Stimulated activated CD4-positive, alpha-beta T cell treated with anti-CD3 and anti-CD28 coated beads, Interleukin-12 subunit alpha, Interleukin-12 subunit beta, amount 100 ng/mL, for 48 hours (primary cell): ENCODE data around the gene ZNF438.

ENCODE experiments used
- DNase-seq, 3 donors: peaks; one replicate each; pipeline ENCODE4 v3.0.0-alpha.2; 2020; ENCODE audit warnings: low read depth in 2 of 3, low spot score in 1 of 3

ZNF438 gene

DNA sequence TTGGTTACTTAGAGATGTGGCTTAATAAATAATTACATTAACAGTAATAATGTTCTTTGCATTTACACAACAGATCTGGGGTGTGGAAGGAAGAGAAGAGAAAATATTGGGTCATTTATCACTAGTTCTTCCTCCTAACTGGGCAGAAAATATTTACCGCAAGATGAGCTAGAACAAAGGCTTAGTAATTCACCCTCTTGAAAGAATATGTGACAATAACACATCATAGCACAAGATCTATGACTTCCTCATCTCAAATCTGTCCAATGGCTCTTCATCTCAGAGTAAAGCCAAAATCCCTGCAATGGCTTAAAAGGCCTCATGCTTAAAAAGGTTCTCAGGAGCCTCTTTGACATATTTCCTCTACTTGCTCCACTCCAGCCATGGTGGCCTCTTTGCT, 178.6 kb downstream of the ZNF438 start:
- no peak for DNase-seq

DNA sequence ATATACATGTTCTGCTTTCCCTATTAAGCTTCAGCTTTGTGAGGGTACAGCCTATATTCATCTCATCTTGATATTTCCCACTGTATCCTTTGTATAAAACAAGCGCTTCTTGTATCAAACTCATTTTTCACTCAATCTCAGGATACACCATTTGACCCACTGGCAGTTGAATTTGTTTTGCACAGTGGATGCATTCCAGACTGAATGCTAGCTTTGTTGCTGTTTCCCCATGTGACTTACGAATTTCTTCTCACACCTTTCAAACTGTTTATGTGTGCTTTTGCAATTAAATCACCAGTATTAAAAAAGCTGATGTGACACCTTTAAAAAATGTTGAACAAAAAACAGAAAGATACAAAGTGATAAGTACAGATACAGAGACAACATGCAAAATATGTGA, 180.9 kb downstream of the ZNF438 start:
- no peak for DNase-seq

- no peak for DNase-seq
These were observed 182.2 kb downstream of the ZNF438 start for GRCh38 chr10:30849231-30850035.

DNA sequence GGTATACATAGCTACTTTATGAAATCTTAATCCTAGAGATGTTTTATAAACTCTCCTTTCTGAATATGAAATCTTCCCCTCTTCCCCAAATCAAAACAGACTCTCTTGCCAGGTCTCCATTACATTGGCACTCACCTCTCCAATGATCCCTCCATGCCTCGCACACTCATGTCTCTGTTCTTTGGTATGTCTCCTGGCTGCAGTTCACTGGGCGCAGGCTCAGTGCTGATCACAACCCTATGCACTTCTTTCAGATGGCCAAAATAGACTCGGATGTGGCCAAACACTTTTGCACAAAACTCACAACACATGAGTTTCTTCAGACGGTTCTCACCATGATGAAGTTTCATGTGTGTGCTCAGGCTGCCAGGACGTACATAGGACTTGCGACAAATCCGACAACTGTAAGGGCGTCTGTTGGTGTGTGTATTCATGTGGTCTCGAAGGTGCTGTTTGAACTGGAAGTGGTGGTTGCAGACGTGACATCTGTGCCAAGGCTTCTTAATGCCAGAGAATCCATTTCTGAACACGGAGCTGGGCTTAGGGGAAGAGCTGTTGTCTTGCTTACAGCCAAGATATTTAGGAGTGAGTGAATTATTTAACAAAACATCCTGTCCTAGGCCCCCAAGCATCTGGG, 183.2 kb downstream of the ZNF438 start:
- no peak for DNase-seq

GRCh38 chr10:30847642-30848041, 184.0 kb downstream of the ZNF438 start:
- no peak for DNase-seq

GRCh38 chr10:30847199-30847598, 184.5 kb downstream of the ZNF438 start:
- DNase-seq, result no peak

GRCh38 chr10:30846710-30847109, 185.0 kb downstream of the ZNF438 start:
- no peak for DNase-seq

DNA sequence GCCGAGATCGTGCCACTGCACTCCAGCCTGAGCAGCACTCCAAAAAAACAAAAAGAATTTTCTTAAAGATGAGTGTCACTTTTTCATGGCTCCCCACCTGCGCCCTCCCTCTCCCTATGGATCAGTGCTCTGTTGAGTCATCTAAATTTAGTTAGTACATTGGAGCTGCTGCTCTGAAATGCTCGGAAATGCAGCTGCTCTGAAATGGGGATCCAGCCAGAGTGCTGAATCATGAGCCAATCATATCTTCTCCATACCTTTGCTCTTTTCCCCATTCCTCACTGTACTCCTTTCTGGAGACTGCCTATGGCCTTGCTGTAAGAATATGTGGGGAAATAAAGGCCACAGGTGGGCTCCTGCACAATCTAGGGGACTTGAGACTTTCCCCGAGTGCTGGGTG, 188.8 kb downstream of the ZNF438 start:
- no peak for DNase-seq

- no peak for DNase-seq
These were observed 189.5 kb downstream of the ZNF438 start for GRCh38 chr10:30842185-30842584.

- DNase-seq, result no peak
These were observed 191.1 kb downstream of the ZNF438 start for GRCh38 chr10:30840395-30841050.

DNA sequence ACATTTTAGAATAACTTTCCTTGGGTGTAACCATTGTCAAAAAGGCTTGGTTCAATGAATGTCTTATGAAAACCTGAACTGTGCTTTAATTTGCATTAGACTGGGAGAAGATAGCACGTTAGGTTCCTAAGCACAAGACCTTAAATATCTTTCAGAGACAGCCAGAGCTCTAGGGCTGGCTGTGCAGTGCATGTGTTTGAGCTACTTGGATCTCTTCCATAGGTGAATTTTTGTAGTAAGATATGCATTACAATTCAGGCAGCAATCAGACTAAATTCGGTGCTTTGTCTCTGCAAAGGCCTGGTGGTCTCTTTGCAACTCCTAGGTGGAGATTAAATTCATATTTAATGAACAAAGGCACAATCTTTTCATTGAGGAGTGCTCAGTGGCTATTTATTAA, 192.0 kb downstream of the ZNF438 start:
- no peak for DNase-seq

DNA sequence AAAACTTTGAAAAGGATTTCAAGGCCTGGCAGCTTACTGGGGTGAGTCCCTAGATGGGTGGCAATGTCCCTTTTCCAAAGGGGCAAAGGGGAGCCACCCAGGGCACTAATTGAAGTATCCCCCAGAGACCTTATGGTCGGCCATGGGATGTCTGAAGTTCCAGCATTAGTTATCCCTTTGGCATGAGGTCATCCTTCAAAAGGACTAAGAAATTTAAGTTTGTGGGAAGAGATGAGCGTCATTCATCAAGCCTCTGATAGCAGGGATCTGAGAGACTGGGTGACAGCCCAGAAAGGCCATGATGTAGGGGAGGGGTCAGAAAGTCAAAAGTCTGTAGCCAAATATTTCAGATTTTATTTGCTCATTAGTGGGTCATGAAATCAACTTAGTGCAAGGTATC, 195.3 kb downstream of the ZNF438 start:
- DNase-seq, result no peak

DNA sequence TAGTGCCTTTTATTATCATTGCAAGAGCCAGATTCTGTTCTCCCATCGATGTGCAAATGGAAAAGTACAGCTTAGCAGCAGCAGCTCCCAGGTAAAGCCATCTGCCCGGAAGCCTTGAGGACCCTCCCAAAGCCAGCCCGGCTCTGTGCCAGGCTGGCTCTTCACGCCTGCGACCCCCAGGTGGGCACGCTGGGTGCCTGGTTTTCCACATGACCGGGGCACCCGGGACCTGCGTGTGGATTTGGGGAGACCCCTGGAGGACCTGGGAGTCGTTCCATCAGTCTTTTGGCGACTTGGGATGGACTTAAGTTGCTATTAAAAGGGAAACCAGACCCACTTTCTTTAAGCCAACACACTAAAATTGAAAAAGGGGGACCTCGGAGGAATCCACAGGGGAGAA, 196.5 kb downstream of the ZNF438 start:
- no peak for DNase-seq

DNA sequence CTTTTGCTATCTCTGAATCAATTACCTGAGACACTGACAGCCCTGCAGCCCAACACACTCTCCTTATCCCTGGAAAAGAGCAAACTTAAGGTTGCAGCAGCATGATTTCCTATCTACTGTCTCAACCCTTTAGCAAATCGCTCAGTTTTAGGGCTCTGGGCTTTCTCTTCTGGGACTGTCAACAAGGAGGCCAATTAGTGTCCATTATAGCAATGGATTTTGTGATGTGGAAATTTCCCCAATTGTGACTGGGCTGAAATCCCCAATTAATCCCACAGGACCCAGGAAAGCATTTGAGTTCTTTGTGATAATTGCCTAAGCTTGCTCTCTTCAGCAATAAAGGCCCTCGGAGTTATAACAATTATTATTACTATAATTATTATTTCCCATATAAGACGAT, 197.0 kb downstream of the ZNF438 start:
- DNase-seq, result no peak

DNA sequence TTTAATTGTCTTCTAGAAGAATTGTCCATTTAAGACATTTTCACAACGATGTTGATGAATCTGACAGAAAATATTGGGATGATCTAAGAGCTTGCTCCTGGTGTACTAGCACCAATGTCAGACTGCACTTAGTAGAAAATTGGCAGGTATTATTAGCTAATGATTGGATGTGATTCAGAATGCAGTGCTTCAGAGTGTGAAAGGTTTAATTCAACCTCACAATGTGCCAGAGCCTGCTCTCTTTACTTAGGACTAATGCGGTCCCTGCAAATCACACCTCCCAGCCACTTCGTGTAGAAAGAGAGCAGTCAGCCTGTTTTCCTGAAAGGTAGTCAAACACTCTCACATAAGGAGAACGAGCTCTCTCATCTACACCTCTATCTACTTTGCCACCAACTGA, 197.5 kb downstream of the ZNF438 start:
- no peak for DNase-seq

DNA sequence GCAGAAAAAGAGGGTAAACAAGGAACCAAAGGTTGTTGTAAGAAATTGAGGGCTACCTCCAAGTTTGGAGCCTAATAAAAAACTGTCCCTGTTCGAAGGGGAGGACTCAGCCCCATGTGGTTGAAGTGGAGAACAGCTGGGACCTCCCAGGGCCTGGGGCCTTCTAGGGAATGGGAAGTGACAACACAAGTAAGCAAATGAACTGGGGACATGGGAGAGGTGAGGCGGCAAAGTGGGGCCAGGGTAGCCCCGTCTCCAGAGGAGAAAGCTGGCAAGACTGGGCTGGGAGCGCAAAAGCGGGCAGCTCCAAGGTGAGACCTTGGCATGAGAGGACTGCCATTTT, 198.1 kb downstream of the ZNF438 start:
- no peak for DNase-seq

GRCh38 chr10:30832749-30833627, 198.7 kb downstream of the ZNF438 start:
- DNase-seq, result no peak

DNA sequence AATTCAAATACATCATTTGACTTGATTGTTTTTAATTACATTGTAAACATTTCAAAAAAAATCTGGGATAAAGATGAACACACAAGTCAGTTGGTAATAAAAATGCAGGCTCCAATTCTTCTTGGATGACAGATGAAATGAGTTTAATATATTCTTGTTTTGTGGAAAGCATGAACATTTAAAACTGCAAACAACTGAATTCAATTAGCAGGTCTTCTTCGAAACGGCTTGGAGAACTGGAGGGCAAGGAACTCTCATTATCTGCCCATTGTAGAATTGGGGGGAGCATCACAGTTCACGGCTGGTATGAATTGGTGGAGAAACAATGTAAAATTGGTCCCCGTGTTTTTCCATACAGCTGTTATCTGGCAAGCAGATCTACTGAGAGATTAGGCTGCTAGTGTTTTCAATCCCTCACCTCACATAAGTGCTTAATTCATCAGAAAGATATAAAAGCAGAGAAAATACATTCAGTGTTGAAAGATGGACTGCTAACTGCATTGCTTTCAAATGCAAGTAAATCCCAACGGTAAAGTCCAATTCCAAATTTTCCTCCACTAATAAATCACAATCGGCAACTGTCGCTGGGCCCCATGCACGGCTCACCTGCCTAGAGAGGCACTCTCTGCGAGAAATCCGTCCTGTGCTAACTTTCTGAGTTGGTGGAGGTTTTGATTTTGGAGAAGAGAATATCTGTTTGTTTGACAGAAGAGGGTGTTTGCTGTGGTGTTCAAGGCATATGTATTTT, 199.5 kb downstream of the ZNF438 start:
- no peak for DNase-seq

DNA sequence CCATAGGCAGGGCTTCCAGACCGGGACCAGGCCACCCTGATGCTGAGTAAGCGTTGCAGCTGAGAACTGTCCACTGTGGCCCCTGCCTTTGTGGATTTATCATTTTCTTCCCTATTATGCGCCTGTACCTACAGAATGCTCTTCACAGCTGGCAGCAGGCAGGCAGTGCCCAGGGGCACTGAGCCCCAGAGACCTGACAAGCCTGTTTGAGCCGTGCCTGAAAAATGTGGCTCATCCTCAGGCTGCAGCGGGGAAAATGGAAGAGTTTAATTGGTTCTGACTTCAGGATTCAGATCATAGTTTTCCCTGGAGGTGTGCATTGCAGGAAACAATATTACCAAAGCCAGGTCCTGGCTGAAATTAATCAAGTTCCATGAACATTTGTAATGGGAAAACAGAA, 200.2 kb downstream of the ZNF438 start:
- DNase-seq, result no peak

- no peak for DNase-seq
These were observed 201.1 kb downstream of the ZNF438 start for GRCh38 chr10:30830315-30831230.
